LNCaP clone FGC (cell line): Measurements from ENCODE around the gene SLC2A13.

ENCODE experiments used
- DNase-seq: peaks from one replicate; pipeline ENCODE4 v3.0.0-alpha.2; 2011; ENCODE audit warnings: low read depth
- H3K4me3 ChIP-seq: 2 replicates; pipeline ENCODE4 v1.5.1; 2011; ENCODE audit warnings: mild to moderate bottlenecking, low read depth, low read length, control low read depth
- TF ChIP-seq, protein P1 (sequence below): IDR thresholded peaks from 2 replicates; pipeline ENCODE4 v1.5.1; 2012; ENCODE audit warnings: mild to moderate bottlenecking; ENCODE audit not compliant: control insufficient read depth, insufficient read depth; ENCODE audit errors: extremely low read depth

SLC2A13 gene

DNA sequence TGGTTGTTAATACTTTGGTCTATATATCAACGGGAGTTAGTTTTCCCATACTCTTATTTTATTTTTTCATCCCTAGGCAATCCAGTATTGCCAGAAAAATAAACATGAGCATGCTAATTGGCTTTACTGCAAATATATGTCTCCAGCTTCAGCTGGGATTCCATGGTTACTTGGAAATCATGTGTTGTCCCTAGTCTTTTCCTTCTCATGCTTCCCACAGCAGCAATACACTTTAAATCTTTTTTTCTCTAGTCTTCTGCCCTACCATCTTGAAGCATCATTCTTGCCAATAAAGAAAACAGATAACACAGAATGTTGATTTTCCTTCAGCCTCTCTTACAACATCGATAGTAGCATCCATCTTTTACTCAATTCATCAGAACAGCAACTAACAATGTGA lies 60.2 kb downstream of the SLC2A13 start:
- TF ChIP-seq, protein P1, sequence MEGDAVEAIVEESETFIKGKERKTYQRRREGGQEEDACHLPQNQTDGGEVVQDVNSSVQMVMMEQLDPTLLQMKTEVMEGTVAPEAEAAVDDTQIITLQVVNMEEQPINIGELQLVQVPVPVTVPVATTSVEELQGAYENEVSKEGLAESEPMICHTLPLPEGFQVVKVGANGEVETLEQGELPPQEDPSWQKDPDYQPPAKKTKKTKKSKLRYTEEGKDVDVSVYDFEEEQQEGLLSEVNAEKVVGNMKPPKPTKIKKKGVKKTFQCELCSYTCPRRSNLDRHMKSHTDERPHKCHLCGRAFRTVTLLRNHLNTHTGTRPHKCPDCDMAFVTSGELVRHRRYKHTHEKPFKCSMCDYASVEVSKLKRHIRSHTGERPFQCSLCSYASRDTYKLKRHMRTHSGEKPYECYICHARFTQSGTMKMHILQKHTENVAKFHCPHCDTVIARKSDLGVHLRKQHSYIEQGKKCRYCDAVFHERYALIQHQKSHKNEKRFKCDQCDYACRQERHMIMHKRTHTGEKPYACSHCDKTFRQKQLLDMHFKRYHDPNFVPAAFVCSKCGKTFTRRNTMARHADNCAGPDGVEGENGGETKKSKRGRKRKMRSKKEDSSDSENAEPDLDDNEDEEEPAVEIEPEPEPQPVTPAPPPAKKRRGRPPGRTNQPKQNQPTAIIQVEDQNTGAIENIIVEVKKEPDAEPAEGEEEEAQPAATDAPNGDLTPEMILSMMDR = no peak
- DNase-seq = no peak
- H3K4me3 ChIP-seq = no peak overlapping the region

GRCh38 chr12:40044396-40044795 lies 61.5 kb downstream of the SLC2A13 start:
- TF ChIP-seq, protein P1 = no peak
- DNase-seq = no peak
- H3K4me3 ChIP-seq = no peak overlapping the region

DNA sequence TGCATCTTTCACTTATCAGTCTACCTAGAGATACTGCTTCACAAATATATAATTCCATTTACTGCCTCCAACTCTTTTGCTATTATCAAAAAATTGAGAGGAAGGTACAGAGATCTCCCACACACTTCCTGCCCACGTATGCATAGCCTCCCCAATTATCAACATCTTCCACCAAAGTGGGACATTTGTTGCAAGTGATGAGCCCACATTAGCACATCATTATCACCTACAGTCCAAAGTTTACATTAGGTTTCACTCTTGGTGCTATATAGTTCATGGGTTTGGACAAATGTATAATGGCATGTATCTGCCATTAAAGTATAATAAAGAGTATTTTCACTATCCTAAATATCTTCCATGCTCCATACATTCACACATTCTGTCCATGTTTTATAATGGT lies 66.3 kb downstream of the SLC2A13 start:
- TF ChIP-seq, protein P1 = no peak
- DNase-seq = no peak
- no peak overlapping the region for H3K4me3 ChIP-seq

- no peak overlapping the region for H3K4me3 ChIP-seq
- DNase-seq = no peak
- TF ChIP-seq, protein P1 = no peak
Observed at GRCh38 chr12:40038619-40039018, 67.3 kb downstream of the SLC2A13 start.

- TF ChIP-seq, protein P1 = no peak
- H3K4me3 ChIP-seq = no peak overlapping the region
- no peak for DNase-seq
Observed at GRCh38 chr12:40034712-40035111, 71.2 kb downstream of the SLC2A13 start.

- TF ChIP-seq, protein P1 = no peak
- no peak for DNase-seq
- no peak overlapping the region for H3K4me3 ChIP-seq
Observed at GRCh38 chr12:40034156-40034555, 71.7 kb downstream of the SLC2A13 start.

DNA sequence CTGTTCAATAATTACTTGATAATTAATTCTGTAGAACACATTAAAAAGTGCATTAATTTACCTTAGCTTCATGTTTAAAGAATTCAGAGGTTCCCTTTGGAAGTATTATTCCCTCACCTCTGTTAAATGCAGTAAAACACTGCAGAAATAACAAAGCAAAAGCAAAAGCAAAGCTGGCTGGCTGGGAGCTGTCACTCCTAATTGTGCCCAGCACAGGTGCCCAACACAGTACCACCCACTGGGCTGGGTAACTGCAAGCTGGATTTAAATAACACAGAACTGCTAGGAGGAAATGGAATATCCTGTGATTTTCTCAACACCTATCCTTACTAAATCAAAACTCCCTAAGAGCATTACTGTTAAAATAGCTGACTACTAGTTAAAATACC lies 72.6 kb downstream of the SLC2A13 start:
- no peak overlapping the region for H3K4me3 ChIP-seq
- no peak for DNase-seq
- TF ChIP-seq, protein P1 = no peak
